IMR-90 (cell line): ENCODE data around the gene CEBPA.

ENCODE experiments used
- BHLHE40 ChIP-seq: fragments of 150-350 bp; IDR thresholded peaks from 2 replicates; pipeline ENCODE4 v1.6.1; 2016; ENCODE audit warnings: mild to moderate bottlenecking, low read depth, low read length
- CEBPB ChIP-seq: IDR thresholded peaks from 2 replicates; pipeline ENCODE4 v1.6.1; 2012; ENCODE audit warnings: low read depth, low read length, improper control_type of control experiment
- CHD1 ChIP-seq: IDR thresholded peaks from 2 replicates; pipeline ENCODE4 v1.6.1; 2012; ENCODE audit warnings: low read depth, low read length, improper control_type of control experiment
- FOS ChIP-seq: fragments of 150-350 bp; IDR thresholded peaks from 2 replicates; pipeline ENCODE4 v1.6.1; 2016; ENCODE audit warnings: low read depth, low read length
- MAFK ChIP-seq: IDR thresholded peaks from 2 replicates; pipeline ENCODE4 v1.6.1; 2012; ENCODE audit warnings: low read depth, low read length, improper control_type of control experiment
- MAZ ChIP-seq: IDR thresholded peaks from 2 replicates; pipeline ENCODE4 v1.6.1; 2012; ENCODE audit warnings: low read depth, mild to moderate bottlenecking, low read length, improper control_type of control experiment, moderate library complexity, borderline replicate concordance
- NFE2L2 ChIP-seq: fragments of 150-350 bp; IDR thresholded peaks from 2 replicates; pipeline ENCODE4 v1.6.1; 2016; ENCODE audit warnings: low read depth, mild to moderate bottlenecking, low read length
- POLR2A ChIP-seq: IDR thresholded peaks from 2 replicates; pipeline ENCODE4 v1.6.1; 2012; ENCODE audit warnings: mild to moderate bottlenecking, low read depth, low read length
- RAD21 ChIP-seq: IDR thresholded peaks from 2 replicates; pipeline ENCODE4 v1.6.1; 2012; ENCODE audit warnings: low read length, improper control_type of control experiment
- RCOR1 ChIP-seq: IDR thresholded peaks from 2 replicates; pipeline ENCODE4 v1.6.1; 2012; ENCODE audit warnings: mild to moderate bottlenecking, low read length, improper control_type of control experiment; ENCODE audit not compliant: insufficient replicate concordance
- RFX5 ChIP-seq: IDR thresholded peaks from 2 replicates; pipeline ENCODE4 v1.8.0; 2012; ENCODE audit warnings: low read depth, mild to moderate bottlenecking, low read length, moderate library complexity
- SMC3 ChIP-seq: fragments of 150-350 bp; IDR thresholded peaks from 2 replicates; pipeline ENCODE4 v1.6.1; 2016; ENCODE audit warnings: low read depth, mild to moderate bottlenecking, antibody characterized with exemption, low read length, moderate library complexity
- TF ChIP-seq, protein P1 (sequence below): conservative IDR thresholded peaks from 2 replicates; pipeline ENCODE4 v1.5.1; 2012; ENCODE audit warnings: mild to moderate bottlenecking, low read depth, low read length, improper control_type of control experiment
- TF ChIP-seq, protein P2 (sequence below): fragments of 150-350 bp; IDR thresholded peaks from 2 replicates; pipeline ENCODE4 v1.6.1; 2017; ENCODE audit warnings: mild to moderate bottlenecking, antibody characterized with exemption, low read length, low read depth

GRCh38 chr19:33316541-33317264, 14.4 kb upstream of the CEBPA start:
- TF ChIP-seq, protein P1, sequence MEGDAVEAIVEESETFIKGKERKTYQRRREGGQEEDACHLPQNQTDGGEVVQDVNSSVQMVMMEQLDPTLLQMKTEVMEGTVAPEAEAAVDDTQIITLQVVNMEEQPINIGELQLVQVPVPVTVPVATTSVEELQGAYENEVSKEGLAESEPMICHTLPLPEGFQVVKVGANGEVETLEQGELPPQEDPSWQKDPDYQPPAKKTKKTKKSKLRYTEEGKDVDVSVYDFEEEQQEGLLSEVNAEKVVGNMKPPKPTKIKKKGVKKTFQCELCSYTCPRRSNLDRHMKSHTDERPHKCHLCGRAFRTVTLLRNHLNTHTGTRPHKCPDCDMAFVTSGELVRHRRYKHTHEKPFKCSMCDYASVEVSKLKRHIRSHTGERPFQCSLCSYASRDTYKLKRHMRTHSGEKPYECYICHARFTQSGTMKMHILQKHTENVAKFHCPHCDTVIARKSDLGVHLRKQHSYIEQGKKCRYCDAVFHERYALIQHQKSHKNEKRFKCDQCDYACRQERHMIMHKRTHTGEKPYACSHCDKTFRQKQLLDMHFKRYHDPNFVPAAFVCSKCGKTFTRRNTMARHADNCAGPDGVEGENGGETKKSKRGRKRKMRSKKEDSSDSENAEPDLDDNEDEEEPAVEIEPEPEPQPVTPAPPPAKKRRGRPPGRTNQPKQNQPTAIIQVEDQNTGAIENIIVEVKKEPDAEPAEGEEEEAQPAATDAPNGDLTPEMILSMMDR, result no peak
- TF ChIP-seq POLR2A (no peak), MAFK (no peak), SMC3 (no peak), FOS (no peak), RFX5 (no peak), RAD21 (no peak), MAZ (no peak), NFE2L2 (no peak), CEBPB (no peak), RCOR1 (no peak), BHLHE40 (no peak), CHD1 (no peak)
- TF ChIP-seq, protein P2, sequence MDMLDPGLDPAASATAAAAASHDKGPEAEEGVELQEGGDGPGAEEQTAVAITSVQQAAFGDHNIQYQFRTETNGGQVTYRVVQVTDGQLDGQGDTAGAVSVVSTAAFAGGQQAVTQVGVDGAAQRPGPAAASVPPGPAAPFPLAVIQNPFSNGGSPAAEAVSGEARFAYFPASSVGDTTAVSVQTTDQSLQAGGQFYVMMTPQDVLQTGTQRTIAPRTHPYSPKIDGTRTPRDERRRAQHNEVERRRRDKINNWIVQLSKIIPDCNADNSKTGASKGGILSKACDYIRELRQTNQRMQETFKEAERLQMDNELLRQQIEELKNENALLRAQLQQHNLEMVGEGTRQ, result no peak
